Neuronal stem cell (in vitro differentiated cells): Measurements from ENCODE around the gene IP6K2.

ENCODE experiments used
- DNase-seq: peaks from one replicate; pipeline ENCODE4 v3.0.0-alpha.2; 2013; ENCODE audit warnings: low spot score
- H2AFZ ChIP-seq: one replicate; pipeline ENCODE4 v1.6.1; 2013; ENCODE audit warnings: mild to moderate bottlenecking, low read length, inconsistent platforms
- H2AK5ac ChIP-seq: 2 replicates; pipeline ENCODE4 v1.6.1; 2013; ENCODE audit warnings: low read depth, mild to moderate bottlenecking, inconsistent platforms, low read length, moderate library complexity, mixed read lengths
- H2BK120ac ChIP-seq: 2 replicates; pipeline ENCODE4 v1.6.1; 2013; ENCODE audit warnings: low read depth, mild to moderate bottlenecking, inconsistent platforms, low read length, moderate library complexity, mixed read lengths
- H2BK12ac ChIP-seq: one replicate; pipeline ENCODE4 v1.6.1; 2013; ENCODE audit warnings: low read length, inconsistent platforms
- H2BK15ac ChIP-seq: 2 replicates; pipeline ENCODE4 v1.6.1; 2013; ENCODE audit warnings: mild to moderate bottlenecking, low read length, inconsistent platforms, mixed read lengths
- H2BK5ac ChIP-seq: one replicate; pipeline ENCODE4 v1.6.1; 2013; ENCODE audit warnings: inconsistent platforms, mild to moderate bottlenecking, low read length, moderate library complexity
- H3K14ac ChIP-seq: one replicate; pipeline ENCODE4 v1.6.1; 2013; ENCODE audit warnings: low read length, inconsistent platforms
- H3K18ac ChIP-seq: 2 replicates; pipeline ENCODE4 v1.6.1; 2013; ENCODE audit warnings: low read length, inconsistent platforms
- H3K23ac ChIP-seq: 2 replicates; pipeline ENCODE4 v1.6.1; 2013; ENCODE audit warnings: low read depth, mild to moderate bottlenecking, mixed read lengths, low read length, inconsistent platforms; ENCODE audit not compliant: poor library complexity
- H3K27ac ChIP-seq: replicated peaks from 3 replicates; pipeline ENCODE4 v1.5.1; 2013; ENCODE audit warnings: low read length, inconsistent platforms
- H3K27me3 ChIP-seq, 3 experiments: 2 replicates each; pipeline ENCODE4 v1.6.1; 2013; ENCODE audit warnings: low read length in 3 of 3, mild to moderate bottlenecking in 2 of 3, inconsistent platforms in 1 of 3, low read depth in 1 of 3, mixed read lengths in 1 of 3, moderate library complexity in 1 of 3; ENCODE audit not compliant: control insufficient read depth in 3 of 3, insufficient read depth in 3 of 3
- H3K36me3 ChIP-seq, 2 donors: replicated peaks in 1 of 2; 2 replicates each; pipeline ENCODE4 v1.6.1; 2013; ENCODE audit warnings: low read length in 2 of 2; ENCODE audit not compliant: control insufficient read depth in 2 of 2, insufficient read depth in 2 of 2
- H3K4ac ChIP-seq: 2 replicates; pipeline ENCODE4 v1.6.1; 2013; ENCODE audit warnings: inconsistent platforms, mild to moderate bottlenecking, low read length, moderate library complexity
- H3K4me1 ChIP-seq, 2 donors: 1 replicate in 1 of 2; 2 replicates in 1 of 2; pipeline ENCODE4 v1.6.1; 2013; ENCODE audit warnings: low read length in 2 of 2, low read depth in 1 of 2; ENCODE audit not compliant: control insufficient read depth in 2 of 2, insufficient read depth in 1 of 2
- H3K4me2 ChIP-seq: one replicate; pipeline ENCODE4 v1.6.1; 2013; ENCODE audit warnings: mild to moderate bottlenecking, low read length, inconsistent platforms; ENCODE audit not compliant: insufficient read depth, poor library complexity, severe bottlenecking
- H3K4me3 ChIP-seq, 2 donors: 2 replicates each; pipeline ENCODE4 v1.5.1; 2013; ENCODE audit warnings: low read length in 2 of 2, mild to moderate bottlenecking in 2 of 2, inconsistent platforms in 1 of 2, moderate library complexity in 1 of 2
- H3K79me1 ChIP-seq: one replicate; pipeline ENCODE4 v1.6.1; 2013; ENCODE audit warnings: low read depth, mild to moderate bottlenecking, inconsistent platforms, low read length, moderate library complexity
- H3K9ac ChIP-seq: one replicate; pipeline ENCODE4 v1.6.1; 2013; ENCODE audit warnings: mild to moderate bottlenecking, low read depth, low read length, inconsistent platforms; ENCODE audit not compliant: poor library complexity
- H3K9me3 ChIP-seq, 2 donors: replicated peaks in 1 of 2; 2 replicates each; pipeline versions ENCODE3 to v1.6.1; 2013; ENCODE audit warnings: low read length in 2 of 2, mild to moderate bottlenecking in 2 of 2, inconsistent platforms in 1 of 2, low read depth in 1 of 2, mixed read lengths in 1 of 2, moderate library complexity in 1 of 2; ENCODE audit not compliant: control insufficient read depth in 2 of 2, insufficient read depth in 1 of 2
- H4K8ac ChIP-seq: one replicate; pipeline ENCODE4 v1.6.1; 2013; ENCODE audit warnings: low read depth, mild to moderate bottlenecking, inconsistent platforms, low read length, moderate library complexity
- H4K91ac ChIP-seq: one replicate; pipeline ENCODE4 v1.6.1; 2013; ENCODE audit warnings: low read length, low read depth, mild to moderate bottlenecking, inconsistent platforms; ENCODE audit not compliant: poor library complexity
- WGBS, 2 donors: extraction: QIAGEN DNeasy Blood & Tissue Kit; methylation state at CpG; one replicate each; pipeline ENCODE4 v1.1.7; 2013; ENCODE audit warnings: missing lambda C conversion rate in 2 of 2, mixed read lengths in 1 of 2; ENCODE audit not compliant: insufficient read length in 2 of 2, insufficient replicate concordance in 1 of 2; ENCODE audit errors: extremely low coverage in 2 of 2; 5-methylcytosine and 5-hydroxymethylcytosine counted together

Gene IP6K2

GRCh38 chr3:48681541-48681880, 35.5 kb downstream of the IP6K2 start:
- Histone ChIP-seq H3K79me1 (no peaks in the 10 kb centered on the region), H3K4me1 (peaks cover 4 to 9% of the 10 kb centered on the region in 2 donors), H2AK5ac (no peak overlapping the region), H3K27ac (no peak overlapping the region), H2BK5ac (no peak overlapping the region), H4K8ac (no peak overlapping the region), H2BK120ac (no peak overlapping the region), H3K27me3 (no peaks in the 10 kb centered on the region), H3K14ac (no peak overlapping the region), H3K23ac (no peak overlapping the region), H3K9ac (no peak overlapping the region), H3K4me2 (no peak overlapping the region), H3K4ac (no peak overlapping the region), H3K9me3 (no peaks in the 10 kb centered on the region), H3K36me3 (peaks cover 50 to 68% of the 10 kb centered on the region in 2 donors), H2BK15ac (no peak overlapping the region), H3K18ac (no peak overlapping the region), H4K91ac (no peak overlapping the region), H2AFZ (no peak overlapping the region), H3K4me3 (no peak overlapping the region), H2BK12ac (no peak overlapping the region)
- DNase-seq = no peak
- no CpG with 5 or more reads among the region's 7 CpGs for WGBS, 2 donors

- Histone ChIP-seq H3K4ac (no peak overlapping the region), H3K14ac (no peak overlapping the region), H3K18ac (no peak overlapping the region), H3K4me2 (no peak overlapping the region), H2BK120ac (no peak overlapping the region), H2AK5ac (no peak overlapping the region), H2AFZ (no peak overlapping the region), H3K27me3 (no peaks in the 10 kb centered on the region), H3K23ac (no peak overlapping the region), H3K9ac (peak overlapping the region; percentile 33), H2BK12ac (no peak overlapping the region), H3K4me1 (peaks cover 4 to 9% of the 10 kb centered on the region in 2 donors), H3K27ac (no peak overlapping the region), H3K36me3 (peaks cover 54 to 73% of the 10 kb centered on the region in 2 donors), H2BK5ac (no peak overlapping the region), H4K8ac (no peak overlapping the region), H2BK15ac (no peak overlapping the region), H3K9me3 (no peaks in the 10 kb centered on the region), H3K4me3 (no peak overlapping the region), H4K91ac (no peak overlapping the region), H3K79me1 (no peaks in the 10 kb centered on the region)
- no CpG with 5 or more reads among the region's 17 CpGs for whole genome bisulfite sequencing, 2 donors
- DNase-seq = no peak
Observed at GRCh38 chr3:48680811-48681540, 36.0 kb downstream of the IP6K2 start.

GRCh38 chr3:48679411-48680391, 37.3 kb downstream of the IP6K2 start:
- H3K14ac ChIP-seq = no peak overlapping the region
- H2BK120ac ChIP-seq = no peak overlapping the region
- no peaks in the 10 kb centered on the region for H3K79me1 ChIP-seq
- DNase-seq = no peak
- no peak overlapping the region for H3K4me2 ChIP-seq
- peaks cover 2 to 7% of the 10 kb centered on the region in 2 donors for H3K4me1 ChIP-seq
- H2BK12ac ChIP-seq = no peak overlapping the region
- H3K4me3 ChIP-seq = no peak overlapping the region
- no peak overlapping the region for H2AK5ac ChIP-seq
- H3K27ac ChIP-seq = no peak overlapping the region
- H2BK15ac ChIP-seq = no peak overlapping the region
- no peak overlapping the region for H3K18ac ChIP-seq
- WGBS, 2 donors = no CpG with 5 or more reads among the region's 20 CpGs
- H3K23ac ChIP-seq = no peak overlapping the region
- no peak overlapping the region for H2AFZ ChIP-seq
- no peak overlapping the region for H3K4ac ChIP-seq
- H4K91ac ChIP-seq = no peak overlapping the region
- peaks cover 61 to 82% of the 10 kb centered on the region in 2 donors for H3K36me3 ChIP-seq
- H3K9ac ChIP-seq = no peak overlapping the region
- H4K8ac ChIP-seq = no peak overlapping the region
- H3K9me3 ChIP-seq = no peaks in the 10 kb centered on the region
- H3K27me3 ChIP-seq = no peaks in the 10 kb centered on the region
- no peak overlapping the region for H2BK5ac ChIP-seq
